Measurements from ENCODE around the gene OTULINL. TPM values are rescaled to one million over a fixed set of nuclear protein-coding genes. Genes with fewer than 3 reads are reported as not detected.

The OTULINL gene
- polyA plus RNA-seq, 1 donor (not counting 4 experiments of a cell fraction or from before 2014, with no cell fraction given): 0.62 TPM

GRCh38 chr5:14557791-14558415 is 23.7 kb upstream of the OTULINL start:
- Histone ChIP-seq H3K79me2 (ENCODE audit: control insufficient read depth, insufficient read depth, low read length) (no peaks in the 10 kb centered on the region), H3K27ac (ENCODE audit: control insufficient read depth, insufficient read depth, low read length) (no peak overlapping the region), H3K27me3 (ENCODE audit: control insufficient read depth, extremely low read depth, insufficient read depth, low read length) (peaks cover 2% of the 10 kb centered on the region), H2AFZ (ENCODE audit: control insufficient read depth, low read length) (no peak overlapping the region), H3K4me3 (ENCODE audit: control insufficient read depth in 2 of 3, extremely low read depth in 1 of 3, insufficient read depth in 2 of 3, low read depth in 1 of 3, low read length in 3 of 3) (no peak overlapping the region), H3K4me2 (ENCODE audit: control insufficient read depth, extremely low read depth, insufficient read depth, low read depth, low read length) (no peak overlapping the region), H3K9me1 (ENCODE audit: control insufficient read depth, extremely low read depth, insufficient read depth, low read length) (no peaks in the 10 kb centered on the region), H3K36me3 (ENCODE audit: control insufficient read depth in 2 of 2, extremely low read depth in 1 of 2, insufficient read depth in 2 of 2, low read length in 2 of 2) (no peaks in the 10 kb centered on the region), H3K9me3 (ENCODE audit: control insufficient read depth, low read depth, low read length) (no peaks in the 10 kb centered on the region), H4K20me1 (ENCODE audit: control insufficient read depth, extremely low read depth, insufficient read depth, low read length) (no peaks in the 10 kb centered on the region), H3K9ac (ENCODE audit: control insufficient read depth, extremely low read depth, insufficient read depth, low read length) (no peak overlapping the region), H3K4me1 (ENCODE audit: control insufficient read depth, extremely low read depth, insufficient read depth, low read length) (no peaks in the 10 kb centered on the region)
- FAIRE-seq (no peak), DNase-seq (ENCODE audit: low read depth, low spot score) (no peak)
- dilution Hi-C loops (cut with MboI; ENCODE audit: extremely low pct_ligation_motif_present, low sequenced_read_pairs): no loop called here
- TF ChIP-seq EZH2 (IDR thresholded peaks at IDR 0.05; ENCODE audit: low read length): no peak
- no peak for TF ChIP-seq CTCF (optimal IDR thresholded peaks at IDR 0.05 in 1 of 3, IDR thresholded peaks at IDR 0.05 in 1 of 3, conservative IDR thresholded peaks at IDR 0.05 in 1 of 3; ENCODE audit: extremely low read depth in 1 of 3, insufficient read depth in 2 of 3, low read length in 3 of 3)

- Histone ChIP-seq H3K27ac (ENCODE audit: control insufficient read depth, insufficient read depth, low read length) (no peak overlapping the region), H3K9me3 (ENCODE audit: control insufficient read depth, low read depth, low read length) (no peaks in the 10 kb centered on the region), H3K36me3 (ENCODE audit: control insufficient read depth in 2 of 2, extremely low read depth in 1 of 2, insufficient read depth in 2 of 2, low read length in 2 of 2) (no peaks in the 10 kb centered on the region), H3K79me2 (ENCODE audit: control insufficient read depth, insufficient read depth, low read length) (no peaks in the 10 kb centered on the region), H4K20me1 (ENCODE audit: control insufficient read depth, extremely low read depth, insufficient read depth, low read length) (no peaks in the 10 kb centered on the region), H3K4me3 (ENCODE audit: control insufficient read depth in 2 of 3, extremely low read depth in 1 of 3, insufficient read depth in 2 of 3, low read depth in 1 of 3, low read length in 3 of 3) (no peak overlapping the region), H3K27me3 (ENCODE audit: control insufficient read depth, extremely low read depth, insufficient read depth, low read length) (peaks cover 2% of the 10 kb centered on the region), H3K9me1 (ENCODE audit: control insufficient read depth, extremely low read depth, insufficient read depth, low read length) (no peaks in the 10 kb centered on the region), H3K9ac (ENCODE audit: control insufficient read depth, extremely low read depth, insufficient read depth, low read length) (no peak overlapping the region), H3K4me1 (ENCODE audit: control insufficient read depth, extremely low read depth, insufficient read depth, low read length) (no peaks in the 10 kb centered on the region), H3K4me2 (ENCODE audit: control insufficient read depth, extremely low read depth, insufficient read depth, low read depth, low read length) (no peak overlapping the region), H2AFZ (ENCODE audit: control insufficient read depth, low read length) (no peak overlapping the region)
- FAIRE-seq (no peak), DNase-seq (ENCODE audit: low read depth, low spot score) (no peak)
- TF ChIP-seq EZH2 (IDR thresholded peaks at IDR 0.05; ENCODE audit: low read length) (no peak), CTCF (optimal IDR thresholded peaks at IDR 0.05 in 1 of 3, IDR thresholded peaks at IDR 0.05 in 1 of 3, conservative IDR thresholded peaks at IDR 0.05 in 1 of 3; ENCODE audit: extremely low read depth in 1 of 3, insufficient read depth in 2 of 3, low read length in 3 of 3) (no peak)
- dilution Hi-C loops (cut with MboI; ENCODE audit: extremely low pct_ligation_motif_present, low sequenced_read_pairs): no loop called here
These were observed 21.4 kb upstream of the OTULINL start for GRCh38 chr5:14560091-14560595.
